GF-D8 (cell line): ENCODE data around the gene HYDIN.

ENCODE experiments used
- DNase-seq: peaks from one replicate; lab custom pipeline; 2025; lab: John Stamatoyannopoulos, UW

The HYDIN gene

GRCh38 chr16:70764632-70765031 is 465.9 kb downstream of the HYDIN start:
- DNase-seq, result no peak

- DNase-seq, result no peak
These were observed 470.3 kb downstream of the HYDIN start for GRCh38 chr16:70760221-70760620.

GRCh38 chr16:70759666-70760065 is 470.9 kb downstream of the HYDIN start:
- no peak for DNase-seq

GRCh38 chr16:70758786-70759185 is 471.7 kb downstream of the HYDIN start:
- DNase-seq, result no peak
